Stimulated activated CD4-positive, alpha-beta T cell treated with anti-CD3 and anti-CD28 coated beads, Interleukin-12 subunit alpha, Interleukin-12 subunit beta, amount 100 ng/mL, for 24 hours (primary cell): Measurements from ENCODE around the gene NPHS2.

Experiments
- DNase-seq, 2 experiments: peaks; one replicate each; pipeline ENCODE4 v3.0.0-alpha.2; 2020; ENCODE audit warnings: low read depth in 2 of 2

NPHS2 gene

DNA sequence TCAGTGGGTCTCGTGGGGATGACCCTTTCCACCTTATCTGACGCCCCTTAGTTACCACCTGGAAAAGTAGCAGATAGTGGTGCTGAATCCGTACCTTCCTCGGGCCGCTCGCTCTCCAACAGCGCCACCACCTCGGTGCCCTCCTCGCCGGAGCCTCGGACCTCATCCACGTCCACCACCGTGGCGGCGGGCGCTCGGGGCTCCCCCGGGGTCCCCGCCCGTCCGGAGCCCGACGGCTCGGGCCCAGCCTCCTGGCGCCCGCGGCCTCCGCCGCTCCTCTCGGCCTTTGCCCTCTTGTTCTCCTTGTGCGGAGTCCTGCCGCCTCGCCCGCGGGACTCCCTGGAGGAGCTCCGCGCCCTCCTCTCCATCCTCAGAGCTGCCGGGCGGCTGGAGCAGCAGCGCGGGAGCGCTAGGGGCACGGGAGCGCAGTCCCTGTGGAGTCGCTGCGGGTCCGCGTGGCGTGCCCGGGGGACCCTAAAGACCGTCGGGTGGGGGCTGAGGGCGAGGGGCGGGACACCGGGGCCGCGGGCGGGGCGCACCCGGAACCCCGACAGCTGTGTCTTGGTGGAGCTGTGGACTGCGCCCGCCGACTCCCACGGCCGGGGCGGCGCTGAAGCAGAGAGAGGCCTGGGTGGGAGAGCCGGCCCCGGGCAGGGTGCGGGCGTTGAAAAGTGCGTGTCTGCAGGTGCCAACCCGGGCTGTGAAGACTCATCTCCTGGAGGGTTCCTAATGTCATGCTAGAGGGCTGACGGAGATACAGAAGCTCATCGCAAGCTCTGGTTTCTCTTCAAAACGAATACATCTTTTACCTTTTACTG lies at the start of gene NPHS2:
TSS of gene NPHS2 (minus strand) at position 452 of the 818 bp plus-strand sequence. CDS start at position 368, 84 bp downstream.
- DNase-seq = no peak

- DNase-seq = no peak
Observed at GRCh38 chr1:179612361-179612760, 36.6 kb upstream of the NPHS2 start.

DNA sequence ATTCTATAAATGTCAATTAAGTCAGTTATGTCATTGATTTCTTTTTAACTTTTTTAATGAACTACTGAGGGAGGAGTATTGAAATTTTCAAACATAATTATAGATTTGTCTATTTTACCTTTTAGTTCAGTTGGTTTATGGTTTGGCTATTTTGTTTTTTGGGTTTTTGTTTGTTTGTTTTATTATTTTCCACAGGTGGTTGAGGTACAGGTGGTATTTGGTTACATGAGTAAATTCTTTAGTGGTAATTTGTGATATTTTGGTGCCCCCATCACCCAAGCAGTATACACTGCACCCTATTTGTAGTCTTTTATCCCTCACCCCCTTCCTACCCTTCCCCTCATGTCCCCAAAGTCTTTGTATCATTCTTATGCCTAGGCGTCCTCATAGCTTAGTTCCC lies 25.3 kb upstream of the NPHS2 start:
- no peak for DNase-seq

DNA sequence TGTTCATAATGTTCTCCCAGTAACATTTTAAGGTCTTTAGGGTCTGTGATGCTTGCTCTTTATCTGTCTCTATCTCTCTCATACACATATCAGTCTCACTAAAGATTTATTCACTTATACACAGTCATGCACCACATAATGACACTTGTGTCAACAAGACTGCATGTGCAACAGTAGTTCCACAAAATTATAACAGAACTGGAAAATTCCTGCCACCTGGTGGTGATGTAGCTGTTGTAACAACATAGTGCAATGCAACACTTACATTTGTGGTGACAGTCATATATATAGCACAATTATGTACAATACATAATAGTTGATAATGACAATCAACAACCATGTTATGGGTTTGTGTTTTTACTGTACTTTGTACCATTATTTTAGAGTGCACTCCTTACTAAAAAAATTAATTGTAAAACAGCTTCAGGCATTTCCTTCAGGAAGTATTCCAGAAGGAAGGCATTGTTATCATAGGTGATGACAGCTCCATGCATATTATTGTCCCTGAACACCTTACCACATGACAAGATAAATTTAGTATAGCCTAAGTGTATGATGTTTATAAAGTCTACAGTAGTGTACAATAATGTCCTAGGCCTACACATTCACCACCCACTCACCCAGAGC lies 24.0 kb upstream of the NPHS2 start:
- DNase-seq = no peak

DNA sequence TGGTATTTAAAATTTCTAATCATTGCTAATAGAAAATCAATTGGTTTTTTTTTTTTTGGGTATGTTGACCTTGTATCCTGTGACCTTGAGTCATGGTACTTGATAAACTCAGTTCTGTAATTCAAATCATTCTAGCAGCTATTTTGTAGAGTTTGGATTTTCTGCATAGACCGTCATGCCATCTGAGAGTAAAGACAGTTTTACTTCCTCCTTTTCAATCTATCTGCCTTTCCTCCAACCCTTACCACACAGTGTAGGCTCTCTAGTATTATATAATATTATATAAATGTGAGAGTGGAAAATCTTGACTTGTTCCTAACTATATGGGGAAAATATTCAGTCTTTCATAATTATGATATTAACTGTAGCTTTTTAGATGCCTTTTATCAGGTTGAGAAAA lies 22.9 kb upstream of the NPHS2 start:
- DNase-seq = no peak

GRCh38 chr1:179591592-179592580 lies 16.1 kb upstream of the NPHS2 start, which contains the start of gene TDRD5:
TDRD5 (plus strand) TSS chr1:179591832; CDS start chr1:179592616, 784 bp downstream.
- DNase-seq = no peak

- DNase-seq = no peak
Observed at GRCh38 chr1:179591253-179591591, 15.5 kb upstream of the NPHS2 start.

GRCh38 chr1:179590671-179591070 lies 14.9 kb upstream of the NPHS2 start:
- no peak for DNase-seq

GRCh38 chr1:179589509-179589908 lies 13.8 kb upstream of the NPHS2 start:
- DNase-seq = no peak

GRCh38 chr1:179588425-179589024 lies 12.8 kb upstream of the NPHS2 start:
- DNase-seq = no peak

GRCh38 chr1:179587336-179587735 lies 11.6 kb upstream of the NPHS2 start:
- no peak for DNase-seq

GRCh38 chr1:179586107-179586823 lies 10.5 kb upstream of the NPHS2 start:
- DNase-seq = no peak

GRCh38 chr1:179583771-179584320 lies 8.1 kb upstream of the NPHS2 start:
- DNase-seq = no peak

DNA sequence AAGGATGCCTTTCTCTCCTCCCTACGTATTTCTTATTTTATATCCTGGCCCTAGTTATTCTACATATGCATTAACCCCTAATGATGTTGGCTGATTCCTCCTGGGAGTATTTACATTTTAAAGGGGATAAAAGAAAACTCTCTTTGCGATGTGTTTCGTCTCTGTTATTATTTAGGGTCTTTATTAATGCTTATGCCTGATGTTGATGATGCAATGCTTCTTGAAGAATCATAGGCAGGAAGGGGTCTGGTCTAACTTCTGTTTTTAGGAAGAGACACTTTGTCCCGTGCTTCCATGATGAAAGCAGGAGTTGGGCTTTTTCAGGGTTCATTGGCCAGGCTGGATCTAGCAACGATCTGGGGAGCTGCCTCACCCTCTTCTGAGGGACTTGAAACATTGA lies 761 bp upstream of the NPHS2 start:
- no peak for DNase-seq

- no peak for DNase-seq
Observed at GRCh38 chr1:179558078-179558477, 17.7 kb downstream of the NPHS2 start.

- DNase-seq = no peak
Observed at GRCh38 chr1:179554427-179554826, 21.3 kb downstream of the NPHS2 start.

DNA sequence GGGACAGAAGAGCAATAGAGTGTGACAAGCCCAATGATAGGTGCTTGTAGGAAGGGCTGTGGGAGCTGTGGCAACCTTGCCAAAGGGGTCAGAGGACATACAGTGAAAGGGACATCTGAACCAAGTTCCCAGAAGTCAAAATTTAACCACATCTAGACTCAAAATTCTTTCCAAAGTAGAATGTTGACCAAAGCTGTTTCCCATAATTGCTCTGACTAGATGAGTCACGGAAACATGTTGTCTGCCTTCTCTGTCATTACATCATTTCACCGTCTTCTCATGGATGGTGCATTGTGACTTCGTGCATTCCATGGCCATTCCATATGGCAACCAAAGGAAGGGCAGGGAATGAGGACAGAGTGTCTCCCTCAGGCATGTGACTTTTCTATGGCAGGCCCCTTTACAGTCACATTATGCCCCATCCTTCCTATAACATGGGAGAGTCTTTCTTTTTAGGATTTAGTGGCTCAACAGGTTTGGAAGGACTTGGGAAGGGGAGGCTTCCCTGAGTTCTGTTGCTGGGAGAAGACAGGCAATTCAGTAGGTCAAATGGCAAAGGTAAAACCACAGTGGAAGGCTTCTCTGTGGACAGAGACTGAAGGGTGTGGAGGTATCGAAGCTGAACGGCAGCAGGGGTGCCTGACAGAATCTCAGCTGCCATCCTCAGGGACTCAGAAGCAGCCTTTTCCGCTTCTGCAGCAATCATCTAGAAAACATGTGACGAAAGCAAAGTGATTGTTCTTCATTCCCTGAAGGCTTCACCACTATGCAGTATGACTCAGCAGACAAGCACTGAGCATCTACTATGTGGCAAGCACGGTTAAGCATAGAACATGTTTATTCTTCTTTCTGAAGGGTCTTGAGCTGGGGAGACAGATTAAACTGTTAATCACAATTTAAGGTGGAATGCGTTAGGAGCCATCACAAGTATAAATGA lies 24.7 kb downstream of the NPHS2 start:
- DNase-seq = no peak

- DNase-seq = no peak
Observed at GRCh38 chr1:179549368-179549700, 26.4 kb downstream of the NPHS2 start.

DNA sequence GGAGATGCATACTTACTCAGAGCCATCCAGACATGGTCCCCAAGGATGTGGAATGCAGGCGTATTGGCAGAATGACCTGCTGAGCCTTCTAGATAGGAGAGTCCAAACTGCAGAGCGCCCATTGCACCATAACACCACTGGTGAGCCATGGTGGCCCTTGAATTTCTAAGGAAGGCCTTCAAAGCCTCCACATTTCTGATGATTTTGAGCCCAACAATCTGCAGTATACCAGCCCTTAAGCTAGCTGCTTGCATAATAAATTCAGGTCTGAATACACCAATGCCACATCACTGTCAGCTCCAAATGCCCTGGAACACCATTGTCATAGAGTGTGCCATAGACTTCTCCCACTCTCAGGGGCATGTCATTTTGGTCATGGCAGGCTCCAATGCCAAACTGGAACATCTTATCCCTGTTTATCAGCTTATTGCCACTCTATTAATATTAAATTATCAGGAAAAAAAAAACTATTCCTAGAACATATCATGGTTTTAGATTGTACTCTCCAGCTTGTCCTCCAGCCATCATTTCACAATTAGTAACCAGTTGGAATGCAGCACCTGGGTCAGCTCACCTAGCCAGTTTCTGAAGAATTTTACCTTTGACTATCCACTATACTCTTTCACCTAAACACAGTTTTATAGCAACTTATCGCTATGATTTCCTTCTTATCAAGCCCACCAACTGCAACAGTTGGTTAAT lies 26.9 kb downstream of the NPHS2 start:
- DNase-seq = no peak
